Heart left ventricle (tissue), 13 donors: ENCODE data around the gene KCNMA1.

Experiments used
- POLR2A ChIP-seq, 2 donors: fragments of 450-650 bp; IDR thresholded peaks; one replicate each; pipeline ENCODE4 v1.6.1; 2017; ENCODE audit warnings: antibody characterized with exemption in 2 of 2, mild to moderate bottlenecking in 2 of 2, moderate library complexity in 2 of 2
- TF ChIP-seq, protein P1 (sequence below), 12 donors: fragments of 200-600 bp; sonication (generic) in 4 of 12; IDR thresholded peaks; one replicate each; pipeline versions ENCODE4 v1.5.0 to v1.8.0; 2018 to 2022; ENCODE audit warnings: antibody characterized with exemption in 12 of 12, mild to moderate bottlenecking in 5 of 12
- donor health status: ischemic (EF 13 %, LVEDD 7.1; RV severe dilation, severe dysfunction).
- donor health status: DM: no; HTN: yes; CAD: no.
- donor health status: DM: no; HTN: no; CAD: no.
- donor health status: ischemic (EF 25% LVEDD 6.9; RV normal size, moderate dysfunction).
- donor health status: ischemic (EF 25% LVEDD 5.7; RV mildly dilated, moderate dysfunction).
- donor health status: ischemic (EF 35%, LVEDD 5.7; RV mildly dilated, moderate dysfunction).
- donor health status: nonischemic (EF 11% LVEDD 7.7; RV severe dilation, severe dysfunction).
- donor health status: DM: yes; HTN: yes; CAD: no.
- donor health status: PGD.
- donor health status: ischemic (EF 29% LVEDD 5.4; RV normal size, mild dysfunction).
- donor health status: nonischemic (EF 23%, LVEDD 6.1; RV moderate dilation, normal function).

DNA sequence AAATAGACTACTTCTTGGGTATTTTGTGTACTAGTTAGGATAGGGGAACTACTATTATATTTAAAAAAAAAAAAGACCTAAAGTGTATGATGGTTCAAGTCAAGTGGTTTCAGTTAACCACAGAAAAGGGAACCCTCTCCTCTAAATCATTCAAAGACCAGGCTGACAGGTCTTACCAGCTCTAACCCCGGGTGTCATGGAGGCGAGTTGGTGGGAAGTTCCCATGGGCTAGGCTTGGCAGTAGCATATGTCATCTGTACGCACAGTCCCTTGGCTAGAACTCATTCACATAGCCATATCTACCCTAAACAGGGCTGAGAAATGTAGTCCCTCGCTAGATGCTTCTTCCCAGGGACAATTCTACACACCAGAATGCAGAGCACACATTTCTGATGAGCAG lies 37.7 kb upstream of the KCNMA1 start:
- TF ChIP-seq, protein P1, sequence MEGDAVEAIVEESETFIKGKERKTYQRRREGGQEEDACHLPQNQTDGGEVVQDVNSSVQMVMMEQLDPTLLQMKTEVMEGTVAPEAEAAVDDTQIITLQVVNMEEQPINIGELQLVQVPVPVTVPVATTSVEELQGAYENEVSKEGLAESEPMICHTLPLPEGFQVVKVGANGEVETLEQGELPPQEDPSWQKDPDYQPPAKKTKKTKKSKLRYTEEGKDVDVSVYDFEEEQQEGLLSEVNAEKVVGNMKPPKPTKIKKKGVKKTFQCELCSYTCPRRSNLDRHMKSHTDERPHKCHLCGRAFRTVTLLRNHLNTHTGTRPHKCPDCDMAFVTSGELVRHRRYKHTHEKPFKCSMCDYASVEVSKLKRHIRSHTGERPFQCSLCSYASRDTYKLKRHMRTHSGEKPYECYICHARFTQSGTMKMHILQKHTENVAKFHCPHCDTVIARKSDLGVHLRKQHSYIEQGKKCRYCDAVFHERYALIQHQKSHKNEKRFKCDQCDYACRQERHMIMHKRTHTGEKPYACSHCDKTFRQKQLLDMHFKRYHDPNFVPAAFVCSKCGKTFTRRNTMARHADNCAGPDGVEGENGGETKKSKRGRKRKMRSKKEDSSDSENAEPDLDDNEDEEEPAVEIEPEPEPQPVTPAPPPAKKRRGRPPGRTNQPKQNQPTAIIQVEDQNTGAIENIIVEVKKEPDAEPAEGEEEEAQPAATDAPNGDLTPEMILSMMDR (IDR thresholded peaks at IDR 0.05): no peak
- TF ChIP-seq POLR2A (IDR thresholded peaks at IDR 0.05): no peak
